ENCODE data around the gene HAPLN1.

Gene HAPLN1

DNA sequence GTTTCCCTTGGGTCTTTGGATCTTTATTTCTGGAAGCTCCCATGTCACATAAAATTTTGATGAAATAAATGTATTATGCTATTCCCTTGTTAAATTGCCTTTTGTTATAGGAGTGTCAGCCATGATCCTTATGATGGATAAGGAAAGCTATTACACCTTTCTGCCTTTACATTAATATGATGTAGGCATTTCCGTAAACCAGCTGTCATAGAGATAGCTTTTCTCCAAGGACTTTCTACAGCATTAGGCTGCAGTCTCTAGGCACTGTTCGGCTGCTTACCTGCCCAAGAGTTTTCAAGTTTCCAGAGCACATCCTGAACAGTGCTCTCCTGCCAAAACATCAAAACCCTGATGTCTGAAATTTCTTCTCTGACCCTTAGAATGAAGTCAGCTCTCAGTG, 87.4 kb downstream of the HAPLN1 start:
- DNase-seq, result no peak

GRCh38 chr5:83632874-83633273, 87.8 kb downstream of the HAPLN1 start:
- DNase-seq, result no peak

DNA sequence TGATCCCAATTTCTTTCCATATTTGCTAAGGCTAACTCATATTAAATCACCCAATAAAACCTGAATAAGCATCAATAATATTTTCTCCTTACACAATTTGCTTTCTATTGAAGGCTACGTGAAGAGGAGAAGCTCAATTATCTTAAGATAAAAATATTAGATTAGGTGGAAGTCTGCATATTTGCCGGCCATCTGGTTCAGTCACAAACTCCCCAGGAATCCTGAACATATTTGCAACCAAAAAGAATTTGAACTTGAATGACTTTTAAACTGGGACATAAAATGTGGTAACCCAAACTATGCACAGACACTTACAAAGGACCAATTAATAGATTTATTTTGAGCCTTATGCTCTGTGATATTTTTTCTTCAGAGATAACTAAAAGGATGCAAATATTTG, 92.3 kb downstream of the HAPLN1 start:
- DNase-seq, result no peak

GRCh38 chr5:83614841-83615240, 105.8 kb downstream of the HAPLN1 start:
- DNase-seq, result no peak

- DNase-seq, result peak; percentile 81 to 88
Measured at GRCh38 chr5:83608122-83608521, 112.5 kb downstream of the HAPLN1 start.

GRCh38 chr5:83595217-83595616, 125.4 kb downstream of the HAPLN1 start:
- peak; percentile 1 to 3 for DNase-seq

- no peak for DNase-seq
Measured at GRCh38 chr5:83590966-83591365, 129.7 kb downstream of the HAPLN1 start.

- DNase-seq, result no peak
Measured at GRCh38 chr5:83589786-83590185, 130.9 kb downstream of the HAPLN1 start.
